Mucosa of rectum (tissue), 2 donors: Measurements from ENCODE around the gene FBH1.
"Not testable (repeated sequence)": the region's sequence is repeated elsewhere in the genome, so short reads cannot be mapped to it uniquely, and the experiment has no call there.

Experiments
- H3K27ac ChIP-seq, 2 donors: one replicate each; pipeline ENCODE4 v1.7.0; 2013; ENCODE audit warnings: inconsistent platforms in 2 of 2, low read depth in 2 of 2, low read length in 2 of 2
- H3K27me3 ChIP-seq, 2 donors: one replicate each; pipeline ENCODE4 v1.7.0; 2013; ENCODE audit warnings: low read length in 2 of 2; ENCODE audit not compliant: control insufficient read depth in 2 of 2, insufficient read depth in 2 of 2
- H3K36me3 ChIP-seq, 2 donors: one replicate each; pipeline ENCODE4 v1.7.0; 2013; ENCODE audit warnings: low read length in 2 of 2; ENCODE audit not compliant: control insufficient read depth in 2 of 2, insufficient read depth in 2 of 2
- H3K4me1 ChIP-seq, 2 donors: one replicate each; pipeline ENCODE4 v1.7.0; 2013; ENCODE audit warnings: low read length in 2 of 2, mild to moderate bottlenecking in 1 of 2; ENCODE audit not compliant: control insufficient read depth in 2 of 2, insufficient read depth in 2 of 2
- H3K4me3 ChIP-seq, 2 donors: one replicate each; pipeline ENCODE4 v1.7.0; 2013; ENCODE audit warnings: low read length in 2 of 2
- H3K9ac ChIP-seq, 2 donors: one replicate each; pipeline ENCODE4 v1.7.0; 2013; ENCODE audit warnings: low read length in 2 of 2, low read depth in 1 of 2, mild to moderate bottlenecking in 1 of 2
- H3K9me3 ChIP-seq, 2 donors: one replicate each; pipeline ENCODE4 v1.7.0; 2013; ENCODE audit warnings: low read length in 2 of 2; ENCODE audit not compliant: control insufficient read depth in 2 of 2
- donor health status: healthy.
- donor health status: Normal muscosa, but diverticular disease.

FBH1 gene

GRCh38 chr10:5945190-5945509 is 55.1 kb downstream of the FBH1 start:
- Histone ChIP-seq H3K36me3 (no peaks in the 10 kb centered on the region), H3K27ac (peak overlapping the region; percentile 73 to 87), H3K9ac (peak overlapping the region in 1 of 2 donors; percentile 6), H3K4me3 (peak overlapping the region; percentile 18 to 32), H3K9me3 (no peaks in the 10 kb centered on the region), H3K27me3 (no peaks in the 10 kb centered on the region), H3K4me1 (peaks cover 10 to 13% of the 10 kb centered on the region in 2 donors)

- peak overlapping the region in 1 of 2 donors; percentile 14 for H3K9ac ChIP-seq
These were observed 55.7 kb downstream of the FBH1 start for GRCh38 chr10:5945561-5946418.

DNA sequence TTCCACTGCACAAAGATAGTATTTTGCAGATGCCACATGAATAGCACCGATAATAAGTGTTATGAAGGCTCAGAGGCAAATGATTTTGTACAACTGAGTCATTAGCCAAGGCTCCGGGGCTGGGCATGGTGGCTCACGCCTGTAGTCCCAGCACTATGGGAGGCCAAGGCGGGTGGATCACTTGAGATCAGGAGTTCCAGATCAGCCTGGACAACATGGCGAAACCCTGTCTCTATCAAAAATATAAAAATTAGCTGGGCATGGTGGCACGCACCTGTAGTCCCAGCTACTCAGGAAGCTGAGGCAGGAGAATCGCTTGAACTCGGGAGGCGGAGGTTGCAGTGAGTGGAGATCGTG is 56.4 kb downstream of the FBH1 start:
- H3K36me3 ChIP-seq, H3K9me3 ChIP-seq, H3K27me3 ChIP-seq, H3K4me3 ChIP-seq: not testable (repeated sequence)
- Histone ChIP-seq H3K9ac (peak overlapping the region in 1 of 2 donors; percentile 14), H3K27ac (peak overlapping the region; percentile 73 to 87), H3K4me1 (peaks cover 10 to 13% of the 10 kb centered on the region in 2 donors)

More at GRCh38 chr10:5945561-5946418, 55.7 kb downstream of the FBH1 start:
- Histone ChIP-seq H3K27me3 (no peaks in the 10 kb centered on the region), H3K9me3 (no peaks in the 10 kb centered on the region), H3K4me3 (peak overlapping the region; percentile 18 to 32), H3K4me1 (peaks cover 10 to 13% of the 10 kb centered on the region in 2 donors), H3K36me3 (no peaks in the 10 kb centered on the region), H3K27ac (peak overlapping the region; percentile 73 to 87)

DNA sequence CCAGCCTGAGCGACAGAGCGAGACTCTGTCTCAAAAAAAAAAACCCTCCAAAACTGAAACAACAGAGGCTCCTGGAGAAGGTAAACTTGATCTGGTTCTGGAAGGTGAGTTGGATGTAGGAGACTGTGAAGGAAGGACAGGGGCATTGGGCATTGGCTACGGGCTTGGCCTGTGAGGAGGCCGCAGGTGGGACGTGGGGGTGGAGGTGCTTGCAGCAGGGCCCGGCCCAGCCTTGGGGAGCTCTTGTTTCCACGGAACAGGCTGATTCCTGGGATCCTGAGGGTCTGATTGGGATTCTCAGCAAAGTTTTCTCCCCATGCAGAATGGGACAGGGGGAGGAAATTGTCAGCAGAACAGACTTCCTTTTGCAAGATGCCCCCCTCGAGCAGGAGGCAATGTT is 56.7 kb downstream of the FBH1 start:
- no peak overlapping the region for H3K4me3 ChIP-seq
- H3K9me3 ChIP-seq = no peaks in the 10 kb centered on the region
- H3K9ac ChIP-seq = no peak overlapping the region
- peaks cover 10 to 13% of the 10 kb centered on the region in 2 donors for H3K4me1 ChIP-seq
- H3K36me3 ChIP-seq = no peaks in the 10 kb centered on the region
- H3K27ac ChIP-seq = no peak overlapping the region
- no peaks in the 10 kb centered on the region for H3K27me3 ChIP-seq

DNA sequence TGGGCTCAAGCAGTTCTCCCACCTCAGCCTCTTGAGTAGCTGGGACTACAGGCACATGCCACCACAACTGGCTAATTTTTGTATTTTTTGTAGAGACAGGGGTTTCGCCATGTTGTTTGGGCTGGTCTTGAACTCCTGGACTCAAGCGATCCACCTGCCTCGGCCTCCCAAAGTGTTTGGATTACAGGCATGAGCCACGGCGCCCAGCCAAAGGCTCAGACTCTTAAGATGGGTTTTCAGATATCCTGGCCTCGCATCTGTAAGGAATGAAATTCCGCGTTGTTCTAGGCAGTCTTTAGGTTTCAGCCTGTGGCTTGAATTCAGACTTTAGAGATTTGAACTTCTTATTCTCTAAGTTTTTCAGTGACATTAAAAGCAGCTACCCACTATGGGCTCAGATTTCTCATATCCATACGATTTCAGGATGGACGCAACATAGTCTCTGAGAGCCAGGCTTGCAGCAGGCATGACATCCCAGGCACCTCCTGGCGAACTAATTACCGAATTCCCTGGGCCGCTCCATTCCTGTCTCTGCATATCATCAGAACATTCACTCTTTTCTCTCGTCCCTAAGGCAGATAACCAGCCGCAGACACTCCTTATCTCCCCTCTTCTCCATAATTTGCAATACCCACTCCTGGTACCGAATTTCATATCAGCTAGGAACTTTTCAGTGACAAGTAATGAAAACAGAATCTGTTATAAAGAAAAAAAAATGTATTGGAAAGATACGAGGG is 57.6 kb downstream of the FBH1 start:
- Histone ChIP-seq H3K9ac (no peak overlapping the region), H3K27ac (no peak overlapping the region), H3K4me3 (no peak overlapping the region), H3K9me3 (no peaks in the 10 kb centered on the region), H3K4me1 (peaks cover 10 to 13% of the 10 kb centered on the region in 2 donors), H3K36me3 (peaks cover 2% of the 10 kb centered on the region in 2 donors), H3K27me3 (no peaks in the 10 kb centered on the region)

DNA sequence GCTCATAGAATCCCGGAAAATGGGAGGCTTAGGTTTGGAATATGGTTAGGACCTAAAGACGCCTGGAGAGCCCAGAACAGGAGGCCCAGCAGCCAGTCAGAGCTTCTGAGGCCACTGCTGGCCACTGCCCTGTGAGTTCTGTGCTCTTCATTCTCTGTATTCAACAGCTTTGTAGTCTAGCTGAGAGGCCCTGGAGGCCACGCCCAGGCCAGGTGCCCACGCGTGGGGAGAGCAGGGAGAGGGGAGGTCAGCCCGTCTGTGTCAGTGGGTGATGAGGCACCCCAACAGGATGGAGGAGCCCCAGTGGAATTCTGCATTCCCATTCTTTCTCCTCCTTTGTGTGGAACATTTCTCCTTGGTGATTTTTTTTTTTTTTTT is 58.2 kb downstream of the FBH1 start:
- Histone ChIP-seq H3K9ac (no peak overlapping the region), H3K36me3 (peaks cover 2 to 7% of the 10 kb centered on the region in 2 donors), H3K9me3 (no peaks in the 10 kb centered on the region), H3K4me3 (no peak overlapping the region), H3K4me1 (peaks cover 10 to 13% of the 10 kb centered on the region in 2 donors), H3K27me3 (no peaks in the 10 kb centered on the region), H3K27ac (no peak overlapping the region)

- H3K4me3 ChIP-seq = no peak overlapping the region
- no peaks in the 10 kb centered on the region for H3K27me3 ChIP-seq
- H3K27ac ChIP-seq = no peak overlapping the region
- H3K9ac ChIP-seq = no peak overlapping the region
- peaks cover 2 to 10% of the 10 kb centered on the region in 2 donors for H3K4me1 ChIP-seq
- H3K9me3 ChIP-seq = no peaks in the 10 kb centered on the region
- peaks cover 4 to 10% of the 10 kb centered on the region in 2 donors for H3K36me3 ChIP-seq
These were observed 59.1 kb downstream of the FBH1 start for GRCh38 chr10:5949009-5949759.

GRCh38 chr10:5951167-5951711 is 61.2 kb downstream of the FBH1 start:
- H3K9ac ChIP-seq = no peak overlapping the region
- H3K4me3 ChIP-seq = no peak overlapping the region
- no peak overlapping the region for H3K27ac ChIP-seq
- H3K4me1 ChIP-seq = no peaks in the 10 kb centered on the region
- H3K9me3 ChIP-seq = no peaks in the 10 kb centered on the region
- H3K27me3 ChIP-seq = no peaks in the 10 kb centered on the region
- peaks cover 6 to 16% of the 10 kb centered on the region in 2 donors for H3K36me3 ChIP-seq

GRCh38 chr10:5951721-5952407 is 61.8 kb downstream of the FBH1 start:
- no peak overlapping the region for H3K4me3 ChIP-seq
- no peaks in the 10 kb centered on the region for H3K27me3 ChIP-seq
- no peaks in the 10 kb centered on the region for H3K4me1 ChIP-seq
- peaks cover 6 to 19% of the 10 kb centered on the region in 2 donors for H3K36me3 ChIP-seq
- no peak overlapping the region for H3K27ac ChIP-seq
- no peak overlapping the region for H3K9ac ChIP-seq
- no peaks in the 10 kb centered on the region for H3K9me3 ChIP-seq
